AG08396 (cell line): ENCODE measurements around the gene CUX1.
"Not testable (repeated sequence)": the region's sequence is repeated elsewhere in the genome, so short reads cannot be mapped to it uniquely, and the experiment has no call there.

Source experiments
- DNase-seq: peaks from one replicate; pipeline ENCODE4 v3.0.0; 2012; ENCODE audit warnings: low spot score, mixed read lengths

The CUX1 gene

DNA sequence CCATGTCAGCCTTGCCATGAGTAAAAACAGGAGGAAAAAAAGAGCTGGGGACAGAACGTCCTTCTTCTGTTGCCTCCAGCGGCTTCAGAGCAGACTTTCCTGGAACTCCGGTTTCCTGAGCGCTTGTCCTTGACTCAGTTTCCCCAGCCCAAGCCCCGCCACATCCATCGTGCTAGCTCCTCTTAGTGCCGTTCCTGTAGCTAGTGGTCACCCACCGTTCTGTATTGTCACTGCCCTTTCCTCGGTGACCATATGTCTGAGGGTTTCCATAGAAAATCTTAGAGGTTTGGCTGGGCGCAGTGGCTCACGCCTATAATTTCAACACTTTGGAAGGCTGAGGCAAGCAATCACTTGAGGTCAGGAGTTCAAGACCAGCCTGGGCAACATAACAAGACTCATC, 100.1 kb downstream of the CUX1 start:
- no peak for DNase-seq

GRCh38 chr7:101918426-101918825, 101.0 kb downstream of the CUX1 start:
- DNase-seq = no peak

DNA sequence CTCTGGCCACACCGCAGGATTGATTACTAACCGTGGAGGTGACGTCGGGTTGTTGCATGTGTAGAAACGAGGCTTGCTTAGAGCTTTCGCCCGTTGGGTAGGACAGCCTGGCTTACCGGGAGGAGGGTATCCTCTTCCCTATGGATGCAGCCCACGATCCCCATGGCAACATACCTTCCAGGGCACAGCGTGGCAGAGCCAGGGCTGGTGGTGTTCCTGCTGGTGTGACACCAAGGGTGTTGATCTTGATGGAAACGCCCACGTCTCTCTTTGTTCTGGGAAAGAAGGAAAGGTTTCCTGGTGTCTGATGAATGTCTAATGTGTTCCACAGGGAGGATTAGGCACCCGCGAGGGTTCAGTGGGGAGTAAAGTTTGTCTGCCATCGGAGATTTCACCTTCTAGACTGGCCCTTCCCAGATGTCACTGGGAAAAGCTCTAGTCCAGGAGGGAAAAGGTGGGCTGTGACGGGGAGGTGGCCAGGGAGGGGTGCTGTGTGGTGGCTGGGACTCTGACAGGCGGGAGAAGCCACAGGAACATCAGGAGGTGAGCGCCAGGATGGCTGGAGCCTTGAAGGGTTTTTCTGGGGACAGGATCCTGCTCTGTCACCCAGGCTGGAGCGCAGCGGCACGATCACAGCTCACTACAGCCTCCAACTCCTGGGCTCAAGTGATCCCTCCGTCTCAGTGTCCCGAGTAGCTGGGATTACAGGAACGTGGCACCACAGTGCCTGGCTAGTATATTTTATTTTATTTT, 102.1 kb downstream of the CUX1 start:
- DNase-seq = no peak

- DNase-seq = no peak
These were observed 103.6 kb downstream of the CUX1 start for GRCh38 chr7:101921061-101921460.

- not testable (repeated sequence) for DNase-seq
These were observed 104.4 kb downstream of the CUX1 start for GRCh38 chr7:101921546-101922489.

- DNase-seq = no peak
These were observed 105.5 kb downstream of the CUX1 start for GRCh38 chr7:101922631-101923601.

- no peak for DNase-seq
These were observed 106.2 kb downstream of the CUX1 start for GRCh38 chr7:101923602-101923985.

DNA sequence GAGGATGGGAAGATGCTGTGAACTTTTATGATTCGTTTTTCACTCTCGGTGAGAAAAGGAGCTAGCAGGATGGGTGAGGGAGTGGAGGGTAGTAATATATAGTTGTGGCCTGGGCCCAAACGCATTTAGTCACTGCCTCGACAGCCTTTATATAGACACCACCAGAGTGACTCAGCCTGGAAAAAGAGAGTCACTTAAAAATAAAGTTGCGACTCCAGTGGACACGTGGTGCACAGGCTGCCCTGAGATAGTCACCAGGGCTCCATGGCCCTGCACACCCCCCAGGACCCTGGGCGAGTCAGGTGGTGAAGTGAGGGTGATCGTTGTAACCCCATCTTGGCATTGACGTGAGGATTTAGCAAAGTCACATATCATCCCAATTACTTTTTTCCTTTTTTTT, 106.7 kb downstream of the CUX1 start:
- peak; percentile 78 for DNase-seq

DNA sequence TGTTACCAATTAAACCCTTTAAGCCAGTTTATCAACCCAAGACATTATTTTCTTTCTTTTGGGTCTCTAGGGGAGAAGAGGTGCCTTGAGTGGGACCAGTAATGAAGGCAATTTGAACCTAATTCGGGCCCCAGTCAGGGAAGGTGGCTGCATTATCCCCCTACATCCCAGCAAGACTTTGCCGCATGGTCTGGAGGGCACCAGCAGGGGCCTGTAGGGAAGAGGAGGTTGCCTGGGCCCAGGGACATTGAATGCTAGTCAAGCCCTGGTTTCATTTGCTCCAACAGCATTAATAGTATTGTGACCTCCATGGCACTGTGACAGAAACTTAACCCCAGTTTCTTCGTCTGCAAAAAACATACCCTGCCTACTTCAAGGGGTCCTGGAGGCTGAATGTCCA, 108.8 kb downstream of the CUX1 start:
- DNase-seq = no peak

- no peak for DNase-seq
These were observed 110.0 kb downstream of the CUX1 start for GRCh38 chr7:101927389-101927788.

- no peak for DNase-seq
These were observed 110.4 kb downstream of the CUX1 start for GRCh38 chr7:101927802-101928201.

DNA sequence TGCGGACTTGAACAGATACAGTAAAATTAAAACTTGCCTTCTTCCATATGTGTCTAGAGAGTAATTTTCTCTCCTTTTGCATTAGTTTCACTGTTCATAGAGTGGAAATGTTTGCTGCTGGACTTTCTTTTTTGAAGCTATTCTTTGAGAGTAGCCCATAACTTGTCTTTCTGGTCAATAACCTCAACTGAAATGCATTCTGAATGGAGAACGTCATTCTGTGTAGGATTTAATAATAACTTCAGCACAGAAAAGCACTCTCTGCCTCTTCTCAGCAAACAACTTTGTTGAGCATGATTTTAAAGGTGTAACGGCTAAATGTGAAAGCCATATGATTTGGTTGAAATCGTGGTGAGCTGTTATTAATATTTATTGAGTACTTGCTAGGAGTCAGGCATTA, 111.8 kb downstream of the CUX1 start:
- no peak for DNase-seq

DNA sequence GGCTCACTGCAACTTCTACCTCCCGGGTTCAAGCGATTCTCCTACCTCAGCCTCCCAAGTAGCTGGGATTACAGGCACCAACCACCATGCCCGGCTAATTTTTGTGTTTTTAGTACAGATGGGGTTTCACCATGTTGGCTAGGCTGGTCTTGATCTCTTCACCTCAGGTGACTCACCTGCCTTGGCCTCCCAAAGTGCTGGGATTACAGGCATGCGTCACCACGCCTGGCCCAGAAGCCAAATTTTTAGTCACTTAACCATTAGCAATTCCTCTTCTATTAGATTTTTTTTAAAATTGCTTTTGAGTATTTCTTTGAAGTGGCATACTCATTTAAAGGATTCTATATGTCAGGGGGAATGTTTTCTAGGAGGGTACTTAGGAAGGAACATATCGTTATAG, 112.5 kb downstream of the CUX1 start:
- DNase-seq = not testable (repeated sequence)

DNA sequence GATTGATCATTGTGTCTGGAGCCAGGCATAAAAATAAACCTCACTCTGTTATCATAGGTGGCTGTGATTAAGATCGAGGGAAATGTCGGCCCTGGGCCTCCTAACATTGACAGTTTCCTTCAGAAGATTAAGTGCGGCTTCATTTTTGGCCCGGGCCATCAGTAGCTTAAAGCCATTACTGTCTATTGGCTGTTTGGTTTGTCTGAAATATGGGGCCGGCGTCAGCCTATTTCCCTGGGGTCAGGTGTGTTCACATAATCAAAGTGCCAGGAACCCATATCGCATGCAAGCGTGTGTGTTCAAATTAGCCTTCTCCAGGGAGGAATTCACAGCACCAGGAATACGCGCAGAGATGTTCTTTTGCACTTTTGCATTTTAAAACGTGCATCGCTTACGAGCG, 114.7 kb downstream of the CUX1 start:
- no peak for DNase-seq

- DNase-seq = no peak
These were observed 115.6 kb downstream of the CUX1 start for GRCh38 chr7:101933028-101933427.

- no peak for DNase-seq
These were observed 116.3 kb downstream of the CUX1 start for GRCh38 chr7:101933688-101934121.

DNA sequence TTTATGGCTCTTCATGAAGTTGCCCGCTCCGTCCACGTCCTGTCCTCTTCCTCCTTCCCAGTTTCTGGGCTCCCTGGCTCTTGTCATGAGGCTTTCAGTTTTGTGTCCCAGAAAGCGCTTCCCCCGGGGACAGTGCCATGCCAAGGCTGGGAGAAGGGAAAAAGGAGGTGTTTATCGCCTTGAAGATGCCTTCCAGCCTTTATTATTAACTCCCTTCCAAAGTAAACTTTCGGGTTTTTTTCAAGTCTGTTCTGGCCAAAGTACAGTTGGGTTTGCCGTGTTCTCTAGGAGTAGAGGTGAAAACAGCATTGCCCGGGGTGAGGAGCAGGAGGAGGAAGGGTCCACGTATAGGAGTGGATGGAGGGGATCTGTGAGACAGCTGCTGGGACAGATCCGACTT, 117.2 kb downstream of the CUX1 start:
- no peak for DNase-seq

DNA sequence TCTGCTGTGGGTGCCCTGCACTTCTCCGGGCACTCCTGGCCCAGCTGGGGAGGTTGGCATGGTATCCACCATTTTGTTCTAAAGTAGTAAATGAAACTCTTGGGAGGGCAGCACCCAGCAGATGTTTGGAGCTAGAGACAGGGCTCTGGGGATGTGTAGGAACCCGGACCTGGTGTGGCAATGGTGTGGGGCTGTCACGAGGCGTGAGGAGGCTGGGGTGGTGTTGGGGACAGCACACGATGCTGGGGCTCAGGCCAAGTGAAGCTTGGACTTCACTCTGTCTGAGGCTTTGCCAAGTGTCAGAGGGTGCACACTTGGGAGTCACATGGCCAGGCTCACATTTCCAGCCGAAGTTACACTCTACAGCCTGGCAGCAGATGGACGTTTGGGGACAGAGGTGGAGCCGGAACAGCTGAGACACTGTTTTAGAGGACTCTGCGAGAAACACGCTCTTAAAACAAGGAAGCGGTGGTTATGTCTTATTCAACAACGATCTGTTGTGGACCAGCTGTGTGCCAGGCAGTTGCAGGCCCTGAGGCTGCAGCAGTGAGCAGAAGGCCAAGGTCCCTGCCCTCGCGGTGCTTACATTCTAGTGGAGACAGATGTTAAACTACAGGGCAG, 118.2 kb downstream of the CUX1 start:
- DNase-seq = no peak

GRCh38 chr7:101936223-101936610, 118.8 kb downstream of the CUX1 start:
- DNase-seq = no peak

DNA sequence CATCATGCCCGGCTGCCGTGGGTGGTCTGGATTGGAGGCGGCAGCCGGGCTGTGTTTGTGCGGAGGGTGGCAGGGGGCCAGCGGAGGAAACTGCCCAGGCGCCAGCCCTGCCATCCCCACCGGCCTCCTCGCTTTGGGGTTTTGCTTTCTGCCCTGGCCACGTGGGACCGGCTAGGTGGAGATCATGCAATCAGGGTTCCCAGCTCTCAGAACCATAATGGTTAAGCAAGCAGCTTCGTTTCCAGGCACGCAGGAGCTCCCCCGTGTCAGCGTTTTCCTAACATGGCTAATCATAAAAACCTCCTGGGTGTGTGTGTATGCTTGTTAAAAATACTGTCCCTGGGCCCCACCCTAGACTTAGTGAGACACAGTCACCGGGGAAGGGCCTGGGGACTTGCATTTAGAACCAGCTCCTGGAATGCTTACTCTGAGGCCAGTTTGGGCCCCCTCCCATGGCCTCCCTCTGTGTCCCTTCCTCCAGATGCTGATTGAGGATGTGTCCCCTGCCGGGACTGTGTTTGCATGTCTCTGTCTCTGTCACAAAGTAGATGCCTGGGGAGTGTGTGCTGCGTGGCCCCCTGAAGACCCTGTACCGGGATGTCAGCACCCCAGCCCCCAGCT, 119.3 kb downstream of the CUX1 start:
- no peak for DNase-seq
